Measurements from ENCODE around the gene GATD1.

The GATD1 gene

DNA sequence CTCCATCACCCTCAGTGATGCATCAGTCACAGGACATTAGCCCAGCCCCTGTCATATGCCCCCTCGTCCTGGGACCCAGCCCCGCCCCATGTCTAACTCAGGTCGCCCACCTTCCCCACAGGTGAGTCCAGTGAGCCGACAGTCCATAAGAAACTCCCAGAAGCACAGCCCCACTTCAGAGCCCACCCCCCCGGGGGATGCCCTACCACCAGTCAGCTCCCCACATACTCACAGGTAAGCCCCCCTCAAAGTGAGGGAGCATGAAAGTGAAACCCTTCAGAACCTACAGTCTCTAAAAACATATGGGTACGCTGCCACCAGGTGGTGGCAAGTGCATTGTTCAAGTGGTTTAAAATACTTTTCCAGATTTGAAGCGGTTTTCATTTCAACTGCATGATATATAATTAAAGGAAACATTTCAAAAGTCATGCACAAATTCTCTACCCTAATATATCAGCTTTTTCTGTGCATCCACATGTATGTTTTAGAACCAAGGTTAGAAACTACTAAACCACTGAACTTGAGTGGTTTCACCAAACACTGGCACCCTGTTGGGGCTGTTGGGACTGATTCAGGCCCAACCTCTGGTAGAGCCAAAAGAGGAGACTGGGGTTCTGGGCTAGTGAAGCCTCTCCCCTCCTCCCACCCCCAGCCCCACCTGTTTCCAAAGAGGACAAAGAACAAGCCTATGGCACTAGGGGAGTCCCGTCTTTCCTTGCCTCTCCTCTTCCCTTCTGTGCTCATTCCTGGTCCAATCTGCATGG lies 54.0 kb downstream of the GATD1 start:
- H4K20me1 ChIP-seq: peaks cover 0 to 31% (median 16%) of the 10 kb centered on the region in 11 experiments; a peak in 18 of 22 replicates
- H3K4me3 ChIP-seq: no peak overlapping the region
- H3K4me2 ChIP-seq: peak overlapping the region in 9 of 11 experiments; percentile 6 to 53 (median 39); a peak in 10 of 22 replicates
- H3K36me3 ChIP-seq: no peaks in the 10 kb centered on the region
- no peak overlapping the region for H3K27ac ChIP-seq
- no peak for TF ChIP-seq Cebpa-rat (IDR thresholded peaks at IDR 0.05)
- peaks cover 29 to 71% (median 55%) of the 10 kb centered on the region in 10 experiments for H3K4me1 ChIP-seq
- H3K9me3 ChIP-seq (replicated peaks in 1 of 11): no peaks in the 10 kb centered on the region
- peaks cover 60 to 77% (median 69%) of the 10 kb centered on the region in 11 experiments for H3K27me3 ChIP-seq
- 0 out of 22 replicates have a peak overlapping the region, but pooled peaks of 1 of the 11 experiments have one; percentile 3 for H3K9ac ChIP-seq

DNA sequence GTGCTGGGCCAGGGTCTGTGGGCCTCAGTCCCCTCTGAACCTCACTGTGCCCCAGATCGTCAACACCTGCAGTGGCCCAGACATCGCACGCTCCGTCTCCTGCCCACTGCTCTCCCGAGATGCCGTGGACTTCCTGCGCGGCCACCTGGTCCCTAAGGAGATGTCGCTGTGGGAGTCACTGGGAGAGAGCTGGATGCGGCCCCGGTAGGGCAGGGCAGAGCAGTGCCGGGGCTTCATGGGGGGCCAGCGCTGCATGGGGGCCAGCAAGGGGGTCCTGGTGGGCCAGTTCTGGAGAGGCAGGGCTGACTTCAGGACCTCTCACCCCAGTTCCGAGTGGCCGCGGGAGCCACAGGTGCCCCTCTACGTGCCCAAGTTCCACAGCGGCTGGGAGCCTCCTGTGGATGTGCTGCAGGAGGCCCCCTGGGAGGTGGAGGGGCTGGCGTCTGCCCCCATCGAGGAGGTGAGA lies 54.9 kb downstream of the GATD1 start:
- Histone ChIP-seq H3K4me3 (peak overlapping the region in 8 of 10 experiments; percentile 10 to 63 (median 51); a peak in 10 of 20 replicates), H3K27me3 (peaks cover 60 to 73% (median 68%) of the 10 kb centered on the region in 11 experiments), H3K9ac (0 out of 22 replicates have a peak overlapping the region, but pooled peaks of 1 of the 11 experiments have one; percentile 29), H4K20me1 (peaks cover 0 to 31% (median 16%) of the 10 kb centered on the region in 11 experiments; a peak in 18 of 22 replicates), H3K27ac (no peak overlapping the region), H3K36me3 (no peaks in the 10 kb centered on the region), H3K4me1 (peaks cover 20 to 62% (median 46%) of the 10 kb centered on the region in 10 experiments), H3K9me3 (replicated peaks in 1 of 11) (no peaks in the 10 kb centered on the region), H3K4me2 (peak overlapping the region; percentile 77 to 93 (median 88))
- TF ChIP-seq Cebpa-rat (IDR thresholded peaks at IDR 0.05): no peak

DNA sequence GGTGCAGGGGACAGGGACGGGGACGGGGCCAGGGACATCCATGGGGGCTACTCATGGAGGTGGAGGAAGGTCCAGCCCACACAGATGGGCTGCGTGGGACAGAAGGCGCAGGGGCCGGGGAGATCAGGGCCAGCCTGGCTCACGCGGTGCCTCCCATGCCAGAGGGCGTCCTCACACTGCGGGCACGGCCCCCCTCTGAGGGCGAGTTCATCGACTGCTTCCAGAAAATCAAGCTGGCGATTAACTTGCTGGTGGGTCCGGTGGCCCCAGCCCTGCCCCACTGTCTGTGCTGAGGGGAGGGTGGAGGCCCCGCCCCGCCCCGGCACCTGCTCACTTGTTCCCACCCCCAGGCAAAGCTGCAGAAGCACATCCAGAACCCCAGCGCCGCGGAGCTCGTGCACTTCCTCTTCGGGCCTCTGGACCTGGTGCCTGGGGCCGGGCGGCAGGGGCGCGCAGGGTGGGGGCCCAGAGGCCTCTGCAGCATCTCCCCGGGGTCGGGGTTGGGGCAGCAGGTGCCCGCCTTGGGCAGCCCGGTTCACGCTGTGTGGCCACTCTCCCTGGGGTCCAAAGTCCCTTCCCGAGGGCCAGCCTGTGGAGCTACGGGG lies 55.4 kb downstream of the GATD1 start:
- Histone ChIP-seq H3K4me3 (peak overlapping the region in 9 of 10 experiments; percentile 40 to 63 (median 51); a peak in 13 of 20 replicates), H3K36me3 (no peaks in the 10 kb centered on the region), H3K27ac (no peak overlapping the region), H3K9me3 (replicated peaks in 1 of 11) (no peaks in the 10 kb centered on the region), H3K4me2 (peak overlapping the region; percentile 77 to 93 (median 88)), H3K9ac (0 out of 22 replicates have a peak overlapping the region, but pooled peaks of 2 of the 11 experiments have one; percentile 29 to 51), H3K27me3 (peaks cover 57 to 68% (median 63%) of the 10 kb centered on the region in 11 experiments), H4K20me1 (peaks cover 0 to 31% (median 16%) of the 10 kb centered on the region in 11 experiments; a peak in 18 of 22 replicates), H3K4me1 (peaks cover 20 to 56% (median 41%) of the 10 kb centered on the region in 10 experiments)
- TF ChIP-seq Cebpa-rat (IDR thresholded peaks at IDR 0.05): no peak

DNA sequence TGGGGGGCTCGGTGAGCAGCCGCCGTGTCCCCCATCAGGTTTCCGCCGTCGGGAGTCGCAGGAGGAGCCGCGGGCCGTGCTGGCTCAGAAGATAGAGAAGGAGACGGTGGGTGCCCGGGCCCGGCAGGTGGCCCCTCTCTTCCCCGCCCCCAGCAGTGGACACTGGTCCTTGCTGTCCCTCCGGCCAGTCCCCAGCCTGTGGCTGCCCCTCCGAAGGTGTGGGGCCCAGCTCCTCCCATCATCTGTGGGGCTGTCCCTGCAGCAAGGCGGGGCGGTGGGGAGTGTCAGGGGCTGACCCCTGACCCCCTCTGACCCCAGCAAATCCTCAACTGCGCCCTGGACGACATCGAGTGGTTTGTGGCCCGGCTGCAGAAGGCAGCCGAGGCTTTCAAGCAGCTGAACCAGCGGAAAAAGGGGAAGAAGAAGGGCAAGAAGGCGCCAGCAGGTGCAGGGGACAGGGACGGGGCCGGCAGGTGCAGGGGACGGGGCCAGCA lies 56.0 kb downstream of the GATD1 start:
- Histone ChIP-seq H3K4me3 (peak overlapping the region; percentile 38 to 63 (median 50); a peak in 19 of 20 replicates), H3K4me1 (peaks cover 17 to 51% (median 35%) of the 10 kb centered on the region in 10 experiments), H3K9ac (peak overlapping the region in 4 of 11 experiments; percentile 14 to 51 (median 32); a peak in 4 of 22 replicates), H3K9me3 (replicated peaks in 1 of 11) (no peaks in the 10 kb centered on the region), H3K27ac (no peak overlapping the region), H3K36me3 (no peaks in the 10 kb centered on the region), H3K27me3 (peaks cover 52 to 62% (median 58%) of the 10 kb centered on the region in 11 experiments), H4K20me1 (peaks cover 0 to 31% (median 16%) of the 10 kb centered on the region in 11 experiments; a peak in 18 of 22 replicates), H3K4me2 (peak overlapping the region; percentile 77 to 93 (median 88))
- no peak for TF ChIP-seq Cebpa-rat (IDR thresholded peaks at IDR 0.05)

DNA sequence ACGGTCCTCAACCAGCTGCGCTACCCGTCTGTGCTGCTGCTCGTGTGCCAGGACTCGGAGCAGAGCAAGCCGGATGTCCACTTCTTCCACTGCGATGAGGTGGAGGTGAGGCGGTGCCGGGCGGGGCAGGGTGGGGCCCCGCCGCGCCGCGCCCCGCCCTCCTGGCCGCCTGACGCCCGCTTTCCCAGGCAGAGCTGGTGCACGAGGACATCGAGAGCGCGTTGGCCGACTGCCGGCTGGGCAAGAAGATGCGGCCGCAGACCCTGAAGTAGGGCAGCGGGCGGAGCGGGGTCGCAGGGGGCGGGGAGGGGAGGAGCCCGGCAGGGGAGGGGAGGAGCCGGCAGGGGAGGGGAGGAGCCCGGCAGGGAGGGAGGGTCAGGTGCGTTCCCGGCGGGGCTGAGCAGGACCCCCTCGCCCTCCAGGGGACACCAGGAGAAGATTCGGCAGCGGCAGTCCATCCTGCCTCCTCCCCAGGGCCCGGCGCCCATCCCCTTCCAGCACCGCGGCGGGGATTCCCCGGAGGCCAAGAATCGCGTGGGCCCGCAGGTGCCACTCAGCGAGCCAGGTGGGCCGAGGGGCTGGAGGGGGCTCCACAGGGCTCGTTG lies 56.5 kb downstream of the GATD1 start:
- no peaks in the 10 kb centered on the region for H3K36me3 ChIP-seq
- H3K27me3 ChIP-seq: peaks cover 50 to 59% (median 55%) of the 10 kb centered on the region in 11 experiments
- no peak for TF ChIP-seq Cebpa-rat (IDR thresholded peaks at IDR 0.05)
- peak overlapping the region in 4 of 11 experiments; percentile 27 to 51 (median 32); a peak in 6 of 22 replicates for H3K9ac ChIP-seq
- peaks cover 17 to 48% (median 33%) of the 10 kb centered on the region in 10 experiments for H3K4me1 ChIP-seq
- no peak overlapping the region for H3K27ac ChIP-seq
- H3K4me2 ChIP-seq: peak overlapping the region; percentile 77 to 93 (median 88)
- H4K20me1 ChIP-seq: peaks cover 0 to 31% (median 16%) of the 10 kb centered on the region in 11 experiments; a peak in 18 of 22 replicates
- peak overlapping the region; percentile 38 to 63 (median 50); a peak in 19 of 20 replicates for H3K4me3 ChIP-seq
- no peaks in the 10 kb centered on the region for H3K9me3 ChIP-seq (replicated peaks in 1 of 11)

DNA sequence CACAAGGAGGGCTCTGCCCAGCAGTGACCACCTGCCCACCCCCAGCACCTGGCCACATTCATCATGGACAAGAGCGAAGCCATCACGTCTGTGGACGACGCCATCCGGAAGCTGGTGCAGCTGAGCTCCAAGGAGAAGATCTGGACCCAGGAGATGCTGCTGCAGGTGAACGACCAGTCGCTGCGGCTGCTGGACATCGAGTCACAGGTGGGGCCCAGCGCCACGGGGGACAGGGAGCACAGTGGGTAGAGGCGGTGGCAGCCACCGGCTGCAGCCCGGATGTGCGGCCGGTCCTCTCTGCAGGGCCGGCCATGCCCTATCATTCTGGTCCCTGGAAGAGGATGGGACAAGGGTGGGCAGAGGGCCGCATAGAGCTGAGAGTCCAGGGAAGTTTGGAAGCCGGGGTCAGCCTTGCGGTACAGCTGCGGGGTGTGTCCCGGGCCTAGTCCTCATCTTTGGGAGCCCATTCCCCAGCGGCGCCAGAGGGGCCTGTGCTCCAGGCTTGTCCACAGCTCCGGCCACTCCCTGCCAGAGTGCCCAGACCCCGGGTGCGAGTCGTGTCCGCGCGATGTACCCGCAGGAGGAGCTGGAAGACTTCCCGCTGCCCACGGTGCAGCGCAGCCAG lies 57.2 kb downstream of the GATD1 start:
- Histone ChIP-seq H3K4me2 (peak overlapping the region; percentile 46 to 93 (median 88); a peak in 21 of 22 replicates), H3K9ac (peak overlapping the region in 2 of 11 experiments; percentile 27 to 28; a peak in 3 of 22 replicates), H3K27ac (no peak overlapping the region), H4K20me1 (peaks cover 0 to 31% (median 16%) of the 10 kb centered on the region in 11 experiments; a peak in 18 of 22 replicates), H3K4me1 (peaks cover 17 to 42% (median 29%) of the 10 kb centered on the region in 10 experiments), H3K27me3 (peaks cover 44 to 53% (median 49%) of the 10 kb centered on the region in 11 experiments), H3K4me3 (peak overlapping the region in 9 of 10 experiments; percentile 26 to 63 (median 49); a peak in 12 of 20 replicates), H3K9me3 (replicated peaks in 1 of 11) (peaks cover 0 to 5% (median 0%) of the 10 kb centered on the region in 11 experiments; a peak in 3 of 22 replicates), H3K36me3 (no peaks in the 10 kb centered on the region)
- no peak for TF ChIP-seq Cebpa-rat (IDR thresholded peaks at IDR 0.05)

DNA sequence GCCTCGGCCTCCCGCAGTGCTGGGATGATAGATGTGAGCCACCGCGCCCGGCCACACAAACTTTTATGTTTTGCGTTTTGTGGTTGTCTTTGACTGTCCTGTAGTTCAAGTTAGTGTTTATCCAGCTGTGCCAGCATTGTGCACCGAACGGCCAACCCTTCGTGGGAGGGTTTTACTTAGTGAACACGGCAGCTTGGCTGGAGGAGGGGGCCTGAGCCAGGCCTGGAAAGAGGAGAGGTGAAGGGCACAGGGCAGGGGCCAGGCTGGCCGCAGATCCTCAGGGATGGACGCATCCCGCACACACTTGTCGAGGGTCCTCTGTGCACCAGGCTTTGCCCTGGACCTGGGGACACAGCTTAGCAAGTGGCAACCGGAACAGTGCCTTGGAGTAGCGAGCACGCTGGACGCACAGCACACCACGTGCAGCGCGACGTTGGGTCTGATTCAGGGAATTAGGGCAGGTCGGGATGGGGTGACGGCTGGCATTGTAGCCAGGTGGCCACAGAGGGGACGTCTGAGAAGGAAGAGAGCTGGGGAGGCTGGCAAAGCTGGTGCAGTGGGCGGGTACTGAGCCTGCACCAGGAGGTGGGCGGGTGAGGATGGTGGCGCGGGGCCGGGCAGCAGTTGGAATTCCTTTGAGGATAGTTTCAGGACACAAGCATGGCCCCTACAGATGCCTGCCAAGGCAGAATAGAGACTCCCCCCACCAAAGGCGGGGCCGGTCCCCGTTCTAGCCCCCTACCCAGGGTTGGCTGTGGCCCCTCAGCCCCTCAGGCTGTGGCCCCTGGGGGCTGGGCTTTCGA lies 57.9 kb downstream of the GATD1 start:
- Histone ChIP-seq H3K36me3 (no peaks in the 10 kb centered on the region), H3K4me2 (peak overlapping the region in 5 of 11 experiments; percentile 86 to 93 (median 89); a peak in 10 of 22 replicates)

More for the DNA sequence above, 57.9 kb downstream of the GATD1 start:
- no peak for TF ChIP-seq Cebpa-rat (IDR thresholded peaks at IDR 0.05)
- no peak overlapping the region for H3K27ac ChIP-seq
- H3K9me3 ChIP-seq (replicated peaks in 1 of 11): peaks cover 0 to 8% (median 0%) of the 10 kb centered on the region in 11 experiments; a peak in 3 of 22 replicates
- no peak overlapping the region for H3K4me3 ChIP-seq
- no peak overlapping the region for H3K9ac ChIP-seq
- peaks cover 17 to 35% (median 29%) of the 10 kb centered on the region in 10 experiments for H3K4me1 ChIP-seq
- H4K20me1 ChIP-seq: peaks cover 0 to 31% (median 16%) of the 10 kb centered on the region in 11 experiments; a peak in 18 of 22 replicates
- H3K27me3 ChIP-seq: peaks cover 37 to 46% (median 42%) of the 10 kb centered on the region in 11 experiments

Measured in BLaER1 treated with 17β-estradiol and CSF1 and Interleukin-3, amounts not matched to agents 10 nM and 100 nM (cell line).